GM21825 (cell line): ENCODE measurements around the gene MAB21L4.

ENCODE experiments used
- ATAC-seq: cut with Tn5 transposase; IDR thresholded peaks from one replicate; pipeline ENCODE4 v1.9.1; 2021; ENCODE audit warnings: mild to moderate bottlenecking, moderate library complexity; ENCODE audit not compliant: unreplicated experiment

Gene MAB21L4

GRCh38 chr2:240869109-240869955 lies 26.6 kb downstream of the MAB21L4 start:
- no peak for ATAC-seq

- no peak for ATAC-seq
Measured at GRCh38 chr2:240868286-240869108, 27.5 kb downstream of the MAB21L4 start, which contains the start of gene AGXT. TSS of gene AGXT (plus strand) at chr2:240868824. CDS start at chr2:240868866, 42 bp downstream.

- ATAC-seq = no peak
Measured at GRCh38 chr2:240865391-240865790, 30.6 kb downstream of the MAB21L4 start.

- no peak for ATAC-seq
Measured at GRCh38 chr2:240864475-240864874, 31.5 kb downstream of the MAB21L4 start.

- ATAC-seq = no peak
Measured at GRCh38 chr2:240861547-240861946, 34.4 kb downstream of the MAB21L4 start.

- ATAC-seq = no peak
Measured at GRCh38 chr2:240858871-240859270, 37.1 kb downstream of the MAB21L4 start.

- no peak for ATAC-seq
Measured at GRCh38 chr2:240858321-240858720, 37.6 kb downstream of the MAB21L4 start.

GRCh38 chr2:240857039-240858008 lies 38.6 kb downstream of the MAB21L4 start:
- no peak for ATAC-seq

- ATAC-seq = no peak
Measured at GRCh38 chr2:240856151-240856980, 39.6 kb downstream of the MAB21L4 start.

GRCh38 chr2:240855670-240856069 lies 40.3 kb downstream of the MAB21L4 start:
- no peak for ATAC-seq

- no peak for ATAC-seq
Measured at GRCh38 chr2:240852671-240853314, 43.2 kb downstream of the MAB21L4 start.

- ATAC-seq = no peak
Measured at GRCh38 chr2:240851078-240851991, 44.6 kb downstream of the MAB21L4 start.

GRCh38 chr2:240850756-240851077 lies 45.2 kb downstream of the MAB21L4 start:
- no peak for ATAC-seq

GRCh38 chr2:240850026-240850425 lies 45.9 kb downstream of the MAB21L4 start:
- no peak for ATAC-seq

- ATAC-seq = no peak
Measured at GRCh38 chr2:240848900-240849680, 46.9 kb downstream of the MAB21L4 start.

- no peak for ATAC-seq
Measured at GRCh38 chr2:240847817-240848216, 48.1 kb downstream of the MAB21L4 start.

- ATAC-seq = no peak
Measured at GRCh38 chr2:240846873-240847595, 48.9 kb downstream of the MAB21L4 start.
